Stimulated activated CD4-positive, alpha-beta T cell treated with anti-CD3 and anti-CD28 coated beads, Interleukin-2, amount 100 ng/mL, for 24 hours (primary cell): ENCODE data around the gene PCDHA1.
A peak's percentile ranks its signal among the peaks of the same experiment; 100 is the strongest.
"Not testable (repeated sequence)": the region's sequence is repeated elsewhere in the genome, so short reads cannot be mapped to it uniquely, and the experiment has no call there.

ENCODE experiments used
- DNase-seq, 2 donors: peaks; one replicate each; pipeline ENCODE4 v3.0.0-alpha.2; 2020

Gene PCDHA1

DNA sequence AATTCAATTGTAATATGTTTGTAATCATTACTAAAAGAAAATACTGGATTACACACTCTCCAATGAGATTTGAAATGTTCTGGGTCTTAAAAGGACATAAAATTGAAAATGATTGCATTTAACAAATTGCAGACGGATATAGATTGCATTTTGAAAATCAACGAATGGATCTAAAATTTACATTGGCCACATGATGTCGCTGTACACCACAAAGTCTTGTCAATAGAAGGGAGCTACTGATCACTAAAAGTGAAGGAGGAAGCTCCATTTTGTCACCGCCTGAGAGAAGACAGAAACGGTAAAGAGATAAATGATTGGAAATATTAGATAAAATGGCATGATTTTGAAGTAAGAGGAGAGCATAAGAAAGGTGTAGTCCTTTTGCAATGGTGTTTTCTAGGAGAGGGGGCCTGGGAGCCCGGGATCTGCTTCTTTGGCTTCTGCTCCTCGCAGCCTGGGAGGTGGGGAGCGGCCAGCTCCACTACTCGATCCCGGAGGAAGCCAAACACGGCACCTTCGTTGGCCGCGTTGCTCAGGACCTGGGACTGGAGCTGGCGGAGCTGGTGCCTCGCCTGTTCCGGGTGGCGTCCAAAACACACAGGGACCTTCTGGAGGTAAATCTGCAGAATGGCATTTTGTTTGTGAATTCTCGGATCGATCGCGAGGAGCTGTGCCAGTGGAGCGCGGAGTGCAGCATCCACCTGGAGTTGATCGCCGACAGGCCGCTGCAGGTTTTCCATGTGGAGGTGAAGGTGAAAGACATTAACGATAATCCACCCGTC, at the start of gene PCDHA1:
Gene PCDHA1, plus strand, starts transcription at position 236 of the 782 bp plus-strand sequence.
- DNase-seq, result no peak

DNA sequence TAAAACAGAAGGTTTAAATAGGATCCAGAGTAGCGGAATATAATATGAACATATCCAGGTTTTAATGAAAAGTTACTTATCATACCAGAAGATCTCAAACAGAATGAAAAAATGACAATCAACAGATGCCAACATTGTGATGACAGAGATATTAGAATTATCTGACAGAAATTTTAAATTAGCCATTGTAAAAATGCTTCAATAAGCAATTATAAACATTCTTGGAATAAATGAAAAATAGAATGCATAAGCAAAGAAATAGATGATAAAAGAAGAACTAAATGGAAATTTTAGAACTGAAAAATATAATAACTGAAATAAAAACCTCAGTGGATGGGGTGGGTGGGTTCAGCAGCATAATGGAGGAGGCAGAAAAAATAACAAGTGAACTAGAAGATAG, 48.5 kb upstream of the PCDHA1 start:
- DNase-seq, result no peak

DNA sequence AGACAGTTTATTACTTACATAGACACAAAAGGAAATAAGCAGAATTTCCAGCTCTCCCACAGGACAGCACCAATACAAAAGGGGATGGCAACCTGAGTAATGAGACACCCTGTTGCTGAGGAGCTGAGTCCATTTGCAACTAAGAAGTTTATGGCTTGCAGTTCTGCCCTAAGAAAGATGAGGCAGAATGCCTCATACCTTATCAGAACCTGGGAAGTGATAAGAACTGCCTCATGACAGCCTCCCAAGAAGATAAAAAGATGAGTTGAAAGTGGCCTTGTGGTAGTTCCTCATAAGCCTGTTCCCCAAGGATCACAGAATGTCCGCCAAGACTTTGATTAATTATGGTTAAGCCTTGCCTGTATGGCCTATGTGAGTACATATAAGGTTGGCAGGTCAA, 44.0 kb upstream of the PCDHA1 start:
- no peak for DNase-seq

DNA sequence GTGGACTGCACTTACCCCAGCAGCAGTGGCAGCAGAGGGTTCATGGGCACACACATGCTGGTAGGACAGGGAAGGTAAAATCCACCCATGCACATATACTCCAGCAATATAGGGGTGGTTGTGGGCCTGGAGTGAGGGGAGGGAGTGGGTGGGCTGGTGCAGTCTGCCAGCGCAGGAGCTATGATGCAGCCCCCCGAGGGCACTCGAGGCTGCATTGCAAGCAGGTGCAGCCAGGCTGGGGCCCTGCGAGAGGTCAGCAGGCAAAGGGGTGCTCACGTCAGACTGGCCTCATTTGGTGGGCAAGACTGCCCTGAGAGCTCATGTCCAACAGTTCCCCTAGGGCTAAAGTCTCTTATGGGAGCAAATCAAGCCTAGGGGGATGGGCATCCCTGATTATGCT, 32.4 kb upstream of the PCDHA1 start:
- no peak for DNase-seq

DNA sequence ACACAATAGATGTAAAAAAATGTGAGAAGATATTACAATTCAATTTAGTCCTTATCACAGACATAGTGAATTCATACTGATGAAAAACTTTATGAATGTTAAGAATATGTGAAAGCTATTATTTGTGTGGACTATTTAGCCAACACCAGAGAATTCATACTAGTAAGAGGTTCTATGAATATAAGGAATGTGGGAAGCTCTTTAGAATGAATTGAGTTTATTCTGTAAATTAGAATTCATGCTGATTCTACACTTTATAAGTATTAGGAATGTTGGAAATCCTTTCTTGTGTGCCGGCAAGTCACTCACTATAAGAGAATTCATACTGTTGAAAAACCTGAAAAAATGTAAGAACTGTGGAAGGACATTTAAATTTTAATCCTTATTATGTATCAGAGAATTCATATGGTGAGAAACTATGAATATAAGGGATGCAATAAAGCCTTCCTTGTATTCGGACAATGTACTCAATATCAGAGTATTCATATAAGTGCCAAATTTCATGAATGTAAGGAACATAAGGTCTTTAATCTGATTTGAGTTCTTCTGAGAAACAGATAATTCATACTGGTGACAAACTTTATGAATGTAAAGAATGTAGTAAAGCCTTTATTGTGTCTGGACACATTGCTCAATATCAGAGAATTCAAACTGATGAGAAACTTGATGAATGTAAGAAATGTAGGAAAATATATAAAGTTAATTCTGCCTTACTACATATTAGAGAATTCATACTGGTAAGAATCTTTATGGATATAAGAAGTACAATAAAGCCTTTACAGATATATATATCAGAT, 21.6 kb upstream of the PCDHA1 start:
- DNase-seq, result no peak

DNA sequence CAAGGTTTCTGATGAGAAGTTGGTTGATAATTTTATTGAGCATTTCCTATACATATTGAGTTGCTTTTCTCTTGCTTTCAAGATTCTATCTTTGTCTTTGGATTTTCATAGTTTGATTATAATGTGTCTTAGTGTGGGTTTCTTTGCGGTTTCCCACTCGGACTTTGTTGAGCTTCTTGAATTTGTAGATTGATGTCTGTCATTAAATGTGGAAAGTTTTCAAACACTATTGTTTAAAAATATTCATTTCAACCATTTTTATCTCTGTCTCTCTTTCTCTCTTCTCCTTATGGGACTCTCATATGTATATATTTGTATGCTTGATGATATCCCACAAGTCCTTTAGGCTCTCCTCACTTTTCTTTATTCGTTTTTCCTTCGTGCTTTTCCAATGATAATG, 18.5 kb upstream of the PCDHA1 start:
- DNase-seq, result no peak

DNA sequence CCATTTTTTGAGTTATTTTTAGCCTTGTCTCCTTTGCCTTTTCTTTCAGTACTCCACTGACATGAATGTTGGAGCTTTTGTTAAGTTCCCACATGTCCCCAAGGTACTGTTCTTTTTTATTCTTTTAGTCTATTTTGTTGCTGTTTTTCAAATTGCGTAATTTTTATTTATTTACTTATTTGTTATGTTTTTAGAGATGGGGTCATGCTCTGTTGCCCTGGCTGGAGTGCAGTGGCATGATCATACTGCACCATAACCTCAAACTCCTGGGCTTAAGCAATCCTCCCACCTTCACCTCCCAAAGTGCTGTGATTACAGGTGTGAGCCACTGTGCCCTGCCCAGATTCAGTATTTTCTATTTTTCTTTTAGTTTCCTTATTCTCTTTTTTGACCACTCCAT, 5.4 kb upstream of the PCDHA1 start:
- DNase-seq, result no peak

DNA sequence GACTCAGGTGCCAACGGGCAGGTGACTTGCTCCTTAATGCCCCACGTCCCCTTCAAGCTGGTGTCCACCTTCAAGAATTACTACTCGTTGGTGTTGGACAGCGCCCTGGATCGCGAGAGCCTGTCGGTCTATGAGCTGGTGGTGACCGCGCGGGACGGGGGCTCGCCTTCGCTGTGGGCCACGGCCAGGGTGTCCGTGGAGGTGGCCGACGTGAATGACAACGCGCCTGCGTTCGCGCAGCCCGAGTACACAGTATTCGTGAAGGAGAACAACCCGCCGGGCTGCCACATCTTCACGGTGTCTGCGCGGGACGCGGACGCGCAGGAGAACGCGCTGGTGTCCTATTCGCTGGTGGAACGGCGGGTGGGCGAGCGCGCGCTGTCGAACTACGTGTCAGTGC, 1.5 kb downstream of the PCDHA1 start:
- DNase-seq, result not testable (repeated sequence)

DNA sequence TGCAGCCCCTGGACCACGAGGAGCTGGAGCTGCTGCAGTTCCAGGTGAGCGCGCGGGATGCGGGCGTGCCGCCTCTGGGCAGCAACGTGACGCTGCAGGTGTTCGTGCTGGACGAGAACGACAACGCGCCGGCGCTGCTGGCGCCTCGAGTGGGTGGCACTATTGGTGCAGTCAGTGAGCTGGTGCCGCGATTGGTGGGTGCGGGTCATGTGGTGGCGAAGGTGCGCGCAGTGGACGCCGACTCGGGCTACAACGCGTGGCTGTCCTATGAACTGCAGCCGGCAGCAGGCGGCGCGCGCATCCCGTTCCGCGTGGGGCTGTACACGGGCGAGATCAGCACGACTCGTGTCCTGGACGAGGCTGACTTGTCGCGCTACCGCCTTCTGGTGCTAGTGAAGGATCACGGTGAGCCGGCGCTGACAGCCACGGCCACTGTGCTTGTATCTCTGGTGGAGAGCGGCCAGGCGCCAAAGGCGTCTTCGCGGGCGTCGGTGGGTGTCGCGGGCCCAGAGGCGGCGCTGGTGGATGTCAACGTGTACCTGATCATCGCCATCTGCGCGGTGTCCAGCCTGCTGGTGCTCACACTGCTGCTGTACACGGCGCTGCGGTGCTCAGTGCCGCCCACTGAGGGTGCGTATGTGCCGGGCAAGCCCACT, 2.0 kb downstream of the PCDHA1 start:
- DNase-seq, result not testable (repeated sequence)

DNA sequence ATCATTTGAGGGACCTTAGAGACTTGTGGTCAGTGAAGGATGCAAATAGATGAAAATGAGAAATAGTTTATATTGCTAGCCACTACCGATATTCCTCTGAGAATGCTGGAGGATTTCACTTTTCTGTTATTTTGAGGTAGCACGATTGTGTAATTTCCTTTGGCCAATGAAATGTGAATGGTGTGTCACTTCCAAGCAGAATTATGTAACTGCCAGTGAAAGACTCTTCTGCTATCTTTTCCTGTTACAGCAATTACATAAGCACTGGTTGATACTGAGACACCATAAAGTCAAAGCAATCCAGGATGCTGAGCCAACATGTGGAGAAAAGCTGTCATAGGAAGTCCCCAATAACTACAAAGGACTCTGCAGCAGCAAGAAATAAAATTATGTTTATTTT, 5.1 kb downstream of the PCDHA1 start:
- no peak for DNase-seq

DNA sequence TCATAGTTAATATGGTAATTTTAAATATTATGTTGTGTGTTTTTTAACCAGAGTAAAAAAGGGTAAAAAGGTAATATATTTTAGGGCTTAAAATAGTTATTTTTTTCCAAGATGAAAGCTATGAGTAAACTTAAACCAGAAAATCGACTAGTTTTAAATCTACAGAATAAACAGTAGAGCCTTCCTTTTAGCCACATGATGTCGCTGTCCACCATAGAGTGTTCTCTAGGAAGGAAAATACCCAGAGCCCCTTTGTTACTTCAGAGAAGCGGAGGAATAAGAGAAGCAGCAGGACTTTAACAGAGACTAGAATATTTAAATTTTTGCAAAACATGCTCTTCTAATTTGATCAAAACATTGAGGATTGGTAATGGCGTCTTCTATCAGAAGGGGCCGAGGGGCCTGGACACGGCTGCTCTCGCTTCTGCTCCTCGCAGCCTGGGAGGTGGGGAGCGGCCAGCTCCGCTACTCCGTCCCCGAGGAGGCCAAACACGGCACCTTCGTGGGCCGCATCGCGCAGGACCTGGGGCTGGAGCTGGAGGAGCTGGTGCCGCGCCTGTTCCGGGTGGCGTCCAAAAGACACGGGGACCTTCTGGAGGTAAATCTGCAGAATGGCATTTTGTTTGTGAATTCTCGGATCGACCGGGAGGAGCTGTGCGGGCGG, 8.8 kb downstream of the PCDHA1 start, which contains the start of gene PCDHA2:
Gene PCDHA2, plus strand, starts transcription at position 258 of the 664 bp plus-strand sequence.
- DNase-seq, result no peak

DNA sequence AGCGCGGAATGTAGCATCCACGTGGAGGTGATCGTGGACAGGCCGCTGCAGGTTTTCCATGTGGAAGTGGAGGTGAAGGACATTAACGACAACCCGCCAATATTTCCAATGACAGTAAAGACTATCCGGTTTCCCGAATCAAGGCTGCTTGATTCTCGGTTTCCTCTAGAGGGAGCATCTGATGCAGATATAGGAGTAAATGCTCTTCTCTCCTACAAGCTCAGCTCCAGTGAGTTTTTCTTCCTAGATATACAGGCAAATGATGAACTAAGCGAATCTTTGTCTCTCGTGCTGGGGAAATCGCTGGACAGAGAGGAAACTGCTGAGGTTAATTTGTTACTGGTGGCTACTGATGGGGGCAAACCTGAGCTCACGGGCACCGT, 9.3 kb downstream of the PCDHA1 start:
- no peak for DNase-seq

DNA sequence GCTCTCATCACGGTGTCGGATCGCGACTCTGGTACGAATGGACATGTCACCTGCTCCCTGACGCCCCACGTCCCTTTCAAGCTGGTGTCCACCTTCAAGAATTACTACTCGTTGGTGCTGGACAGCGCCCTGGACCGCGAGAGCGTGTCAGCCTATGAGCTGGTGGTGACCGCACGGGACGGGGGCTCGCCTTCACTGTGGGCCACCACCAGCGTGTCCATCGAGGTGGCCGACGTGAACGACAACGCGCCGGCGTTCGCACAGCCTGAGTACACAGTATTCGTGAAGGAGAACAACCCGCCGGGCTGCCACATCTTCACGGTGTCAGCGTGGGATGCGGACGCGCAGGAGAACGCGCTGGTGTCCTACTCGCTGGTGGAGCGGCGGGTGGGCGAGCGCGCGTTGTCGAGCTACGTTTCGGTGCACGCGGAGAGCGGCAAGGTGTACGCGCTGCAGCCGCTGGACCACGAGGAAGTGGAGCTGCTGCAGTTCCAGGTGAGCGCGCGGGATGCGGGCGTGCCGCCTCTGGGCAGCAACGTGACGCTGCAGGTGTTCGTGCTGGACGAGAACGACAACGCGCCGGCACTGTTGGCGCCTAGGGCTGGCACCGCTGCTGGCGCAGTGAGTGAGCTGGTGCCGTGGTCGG, 10.3 kb downstream of the PCDHA1 start:
- not testable (repeated sequence) for DNase-seq

DNA sequence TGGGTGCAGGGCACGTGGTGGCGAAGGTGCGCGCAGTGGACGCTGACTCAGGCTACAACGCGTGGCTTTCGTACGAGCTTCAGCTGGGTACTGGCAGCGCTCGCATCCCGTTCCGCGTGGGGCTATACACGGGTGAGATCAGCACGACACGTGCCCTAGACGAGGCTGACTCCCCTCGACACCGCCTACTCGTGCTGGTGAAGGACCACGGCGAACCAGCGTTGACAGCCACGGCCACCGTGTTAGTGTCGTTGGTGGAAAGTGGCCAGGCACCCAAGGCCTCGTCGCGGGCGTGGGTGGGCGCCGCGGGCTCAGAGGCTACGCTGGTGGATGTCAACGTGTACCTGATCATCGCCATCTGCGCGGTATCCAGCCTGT, 10.8 kb downstream of the PCDHA1 start:
- no peak for DNase-seq

DNA sequence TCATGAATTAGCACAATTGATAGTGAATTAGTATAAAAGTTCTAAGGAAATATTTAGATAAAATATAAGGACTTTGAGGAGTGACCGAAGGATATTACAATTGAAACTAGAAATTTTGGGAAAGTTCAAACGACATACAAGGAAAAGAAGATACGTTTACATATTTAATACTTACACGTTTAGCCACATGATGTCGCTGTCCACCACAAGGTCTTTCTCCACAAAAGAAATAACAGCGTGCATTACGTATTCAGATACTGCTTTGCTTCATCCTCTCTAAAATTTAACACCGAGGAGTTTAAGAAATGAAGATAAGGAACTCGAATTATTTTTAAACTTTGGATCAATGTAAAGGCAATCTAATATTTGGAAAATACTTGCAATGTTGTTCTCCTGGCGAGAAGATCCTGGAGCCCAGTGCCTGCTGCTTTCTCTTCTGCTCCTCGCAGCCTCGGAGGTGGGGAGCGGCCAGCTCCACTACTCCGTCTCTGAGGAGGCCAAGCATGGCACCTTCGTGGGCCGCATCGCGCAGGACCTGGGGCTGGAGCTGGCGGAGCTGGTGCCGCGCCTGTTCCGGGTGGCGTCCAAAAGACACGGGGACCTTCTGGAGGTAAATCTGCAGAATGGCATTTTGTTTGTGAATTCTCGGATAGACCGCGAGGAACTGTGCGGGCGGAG, 15.0 kb downstream of the PCDHA1 start, which contains the start of gene PCDHA3:
Gene PCDHA3, plus strand, starts transcription at position 242 of the 678 bp plus-strand sequence.
- DNase-seq, result no peak

DNA sequence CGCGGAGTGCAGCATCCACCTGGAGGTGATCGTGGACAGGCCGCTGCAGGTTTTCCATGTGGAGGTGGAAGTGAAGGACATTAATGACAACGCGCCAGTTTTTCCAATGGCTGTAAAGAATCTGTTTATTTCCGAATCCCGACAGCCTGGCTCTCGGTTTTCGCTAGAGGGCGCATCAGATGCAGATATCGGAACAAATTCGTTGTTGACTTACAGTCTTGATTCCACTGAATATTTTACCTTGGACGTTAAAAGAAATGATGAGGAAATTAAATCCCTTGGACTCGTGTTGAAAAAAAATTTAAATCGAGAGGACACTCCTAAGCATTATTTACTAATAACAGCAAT, 15.5 kb downstream of the PCDHA1 start:
- DNase-seq, result no peak

DNA sequence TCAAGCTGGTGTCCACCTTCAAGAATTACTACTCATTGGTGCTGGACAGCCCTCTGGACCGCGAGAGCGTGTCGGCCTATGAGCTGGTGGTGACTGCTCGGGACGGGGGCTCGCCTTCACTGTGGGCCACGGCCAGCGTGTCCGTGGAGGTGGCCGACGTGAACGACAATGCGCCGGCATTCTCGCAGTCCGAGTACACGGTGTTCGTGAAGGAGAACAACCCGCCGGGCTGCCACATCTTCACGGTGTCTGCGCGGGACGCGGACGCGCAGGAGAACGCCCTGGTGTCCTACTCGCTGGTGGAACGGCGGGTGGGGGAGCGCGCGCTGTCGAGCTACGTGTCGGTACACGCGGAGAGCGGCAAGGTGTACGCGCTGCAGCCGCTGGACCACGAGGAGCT, 16.4 kb downstream of the PCDHA1 start:
- DNase-seq, result not testable (repeated sequence)

DNA sequence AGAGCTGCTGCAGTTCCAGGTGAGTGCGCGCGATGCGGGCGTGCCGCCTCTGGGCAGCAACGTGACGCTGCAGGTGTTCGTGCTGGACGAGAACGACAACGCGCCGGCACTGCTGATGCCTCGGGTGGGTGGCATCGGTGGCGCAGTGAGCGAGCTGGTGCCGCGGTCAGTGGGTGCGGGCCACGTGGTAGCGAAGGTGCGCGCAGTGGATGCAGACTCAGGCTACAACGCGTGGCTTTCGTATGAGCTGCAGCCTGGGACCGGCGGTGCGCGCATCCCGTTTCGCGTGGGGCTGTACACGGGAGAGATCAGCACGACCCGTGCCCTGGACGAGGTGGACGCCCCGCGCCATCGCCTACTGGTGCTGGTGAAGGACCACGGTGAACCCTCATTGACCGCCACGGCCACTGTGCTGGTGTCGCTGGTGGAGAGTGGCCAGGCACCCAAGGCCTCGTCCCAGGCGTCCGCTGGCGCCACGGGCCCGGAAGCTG, 16.9 kb downstream of the PCDHA1 start:
- no peak for DNase-seq

DNA sequence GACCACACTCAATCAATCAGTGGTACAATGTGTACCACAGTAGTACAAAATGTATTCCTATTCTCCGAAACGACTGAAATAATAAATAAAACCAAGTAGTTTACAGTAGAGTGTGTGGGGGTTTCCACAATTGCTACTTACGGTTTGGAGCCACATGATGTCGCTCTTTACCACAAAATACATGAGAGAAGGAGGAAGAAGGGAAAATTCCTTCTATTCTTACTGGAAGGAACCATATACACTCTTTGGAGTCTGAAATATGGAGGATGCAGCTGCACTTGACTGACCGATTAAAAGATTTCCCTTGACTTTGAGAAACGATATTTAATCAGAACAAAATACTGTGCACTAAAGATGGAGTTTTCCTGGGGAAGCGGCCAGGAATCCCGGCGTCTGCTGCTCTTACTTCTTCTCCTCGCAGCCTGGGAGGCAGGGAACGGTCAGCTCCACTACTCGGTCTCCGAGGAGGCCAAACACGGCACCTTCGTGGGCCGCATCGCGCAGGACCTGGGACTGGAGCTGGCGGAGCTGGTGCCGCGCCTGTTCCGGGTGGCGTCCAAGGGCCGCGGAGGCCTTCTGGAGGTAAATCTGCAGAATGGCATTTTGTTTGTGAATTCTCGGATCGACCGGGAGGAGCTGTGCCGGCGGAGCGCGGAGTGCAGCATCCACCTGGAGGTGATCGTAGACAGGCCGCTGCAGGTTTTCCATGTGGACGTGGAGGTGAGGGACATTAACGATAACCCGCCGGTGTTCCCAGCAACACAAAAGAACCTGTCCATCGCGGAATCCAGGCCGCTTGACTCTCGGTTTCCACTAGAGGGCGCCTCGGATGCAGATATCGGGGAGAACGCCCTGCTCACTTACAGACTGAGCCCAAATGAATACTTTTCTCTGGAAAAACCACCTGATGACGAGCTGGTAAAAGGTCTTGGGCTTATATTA, 21.2 kb downstream of the PCDHA1 start, which contains the start of gene PCDHA4:
Gene PCDHA4, plus strand, starts transcription at position 235 of the 942 bp plus-strand sequence.
- peak in 1 of 2 donors; percentile 39 for DNase-seq

DNA sequence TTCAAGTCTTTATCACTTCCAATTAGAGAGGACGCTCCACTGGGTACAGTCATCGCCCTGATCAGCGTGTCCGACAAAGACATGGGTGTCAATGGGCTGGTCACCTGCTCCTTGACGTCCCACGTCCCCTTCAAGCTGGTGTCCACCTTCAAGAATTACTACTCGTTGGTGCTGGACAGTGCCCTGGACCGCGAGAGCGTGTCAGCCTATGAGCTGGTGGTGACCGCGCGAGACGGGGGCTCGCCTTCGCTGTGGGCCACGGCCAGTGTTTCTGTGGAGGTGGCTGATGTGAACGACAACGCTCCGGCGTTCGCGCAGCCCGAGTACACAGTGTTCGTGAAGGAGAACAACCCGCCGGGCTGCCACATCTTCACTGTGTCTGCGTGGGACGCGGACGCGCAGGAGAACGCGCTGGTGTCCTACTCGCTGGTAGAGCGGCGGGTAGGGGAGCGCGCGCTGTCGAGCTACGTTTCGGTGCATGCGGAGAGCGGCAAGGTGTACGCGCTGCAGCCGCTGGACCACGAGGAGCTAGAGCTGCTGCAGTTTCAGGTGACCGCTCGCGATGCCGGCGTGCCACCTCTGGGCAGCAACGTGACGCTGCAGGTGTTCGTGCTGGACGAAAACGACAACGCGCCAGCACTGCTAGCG, 22.4 kb downstream of the PCDHA1 start:
- not testable (repeated sequence) for DNase-seq
